Pancreas (tissue), 10 donors: ENCODE measurements around the gene UPK2. TPM values are rescaled to one million over a fixed set of nuclear protein-coding genes. Genes with fewer than 3 reads are reported as not detected.
A peak's percentile ranks its signal among the peaks of the same experiment; 100 is the strongest.

Source experiments
- ATAC-seq, 4 donors: fragments of 200-7000 bp; cut with Tn5 transposase; one replicate each; pipeline versions ENCODE4 v1.8.0 to v1.9.1; 2020; ENCODE audit warnings: mild to moderate bottlenecking in 4 of 4, moderate library complexity in 4 of 4
- DNase-seq, 6 donors: peaks; one replicate each; pipeline ENCODE4 v3.0.0-alpha.2; 2020
- FAIRE-seq: peaks from 2 replicates; lab custom pipeline; 2012; peaks lifted over from hg19 to GRCh38; lab: Jason Lieb, UNC
- H3K27ac ChIP-seq, 4 donors: fragments of 200-600 bp; sonication (generic); 1 replicate in 3 of 4; 2 replicates in 1 of 4; pipeline versions ENCODE4 v1.5.0 to v1.8.0; 2020
- H3K27me3 ChIP-seq, 4 donors: fragments of 200-600 bp; one replicate each; pipeline ENCODE4 v1.8.0; 2021
- H3K36me3 ChIP-seq, 3 donors: fragments of 200-600 bp; sonication (generic) in 1 of 3; one replicate each; pipeline versions ENCODE4 v1.5.0 to v1.8.0; 2020 to 2021
- H3K4me1 ChIP-seq, 3 donors: fragments of 200-600 bp; one replicate each; pipeline ENCODE4 v1.8.0; 2021
- H3K4me3 ChIP-seq, 4 donors: fragments of 200-600 bp; sonication (generic) in 2 of 4; one replicate each; pipeline versions ENCODE4 v1.5.0 to v1.8.0; 2020 to 2021
- H3K9me3 ChIP-seq, 4 donors: fragments of 200-600 bp; one replicate each; pipeline ENCODE4 v1.8.0; 2021
- CTCF ChIP-seq, 4 donors: fragments of 200-600 bp; sonication (generic) in 3 of 4; IDR thresholded peaks; one replicate each; pipeline versions ENCODE4 v1.5.0 to v1.8.0; 2021; ENCODE audit warnings: antibody characterized with exemption in 4 of 4
- WGBS, 2 donors: extraction: QIAGEN DNeasy Blood & Tissue Kit; methylation state at CpG; one replicate each; pipeline ENCODE4 v1.1.7; 2013; 5-methylcytosine and 5-hydroxymethylcytosine counted together
- intact Hi-C, 3 donors: fragments of 100-400 bp; cut with DNase I; formaldehyde crosslinking; loops; one replicate each; pipeline versions ENCODE4 v1.11.1 to v1.14.2; 2022
- microRNA-seq, 2 donors: library from miRNA; unstranded; fragments of <30 nt; microRNA quantifications; one replicate each; pipeline versions ENCODE4 to v1.1.0, GENCODE V29; 2019 to 2020
- polyA plus RNA-seq, 2 donors: library from polyadenylated mRNA; stranded (reverse); fragments of 200-250 nt; gene quantifications; one replicate each; pipeline ENCODE4 v1.2.3, GENCODE V29; 2013
- total RNA-seq, 6 donors: library from RNA; stranded (reverse); fragmentation: NEBNext Ultra II Directional in 4 of 6; extraction: Animal tissue kit (Norgen Biotek cat#: 25700) in 4 of 6; gene quantifications; one replicate each; pipeline versions ENCODE4 v1.2.1 to v1.2.4, GENCODE V29; 2021 to 2023
- donor health status: healthy with polysubstance abuse.
- donor health status: DM: no; HTN: no; CAD: no; lungs with moderate emphysema.
- donor health status: DM: no; HTN: no; CAD: no.
- donor health status: control.
- donor health status: control.
- donor health status: Bipolar disorder and iron deficiency.
- donor health status: DM: yes; HTN: yes; CAD: no.
- donor health status: DM: no; HTN: no; CAD: no.
- donor health status: DM: no; HTN: no; CAD: no.
- donor health status: DM: yes; HTN: yes; CAD: no.

Gene UPK2
- total and polyA plus RNA-seq, 8 donors: 0.09 to 0.19 (median 0.16) TPM; not detected in 5

GRCh38 chr11:119000906-119001305 is 44.8 kb downstream of the UPK2 start:
- peaks cover 0 to 13% (median 8%) of the 10 kb centered on the region in 3 donors for H3K36me3 ChIP-seq
- DNase-seq (no peak), ATAC-seq (no peak), FAIRE-seq (no peak)
- no peak overlapping the region for H3K4me3 ChIP-seq
- no peaks in the 10 kb centered on the region for H3K9me3 ChIP-seq
- TF ChIP-seq CTCF (IDR thresholded peaks at IDR 0.05): no peak
- H3K4me1 ChIP-seq: peaks cover 0 to 14% (median 0%) of the 10 kb centered on the region in 3 donors
- no peak overlapping the region for H3K27ac ChIP-seq
- WGBS, 2 donors: 61 to 72% methylated on average over 1 of the region's 1 CpG
- H3K27me3 ChIP-seq: no peaks in the 10 kb centered on the region
- intact Hi-C loops: no loop called here

GRCh38 chr11:119006656-119007055 is 50.6 kb downstream of the UPK2 start:
- H3K4me3 ChIP-seq: no peak overlapping the region
- FAIRE-seq: no peak
- H3K27ac ChIP-seq: no peak overlapping the region
- peak in 1 of 6 donors; percentile 0 for DNase-seq
- H3K36me3 ChIP-seq: peaks cover 0 to 29% (median 4%) of the 10 kb centered on the region in 3 donors
- WGBS, 2 donors: 91 to 92% methylated on average over 4 of the region's 4 CpGs
- no peaks in the 10 kb centered on the region for H3K27me3 ChIP-seq
- H3K9me3 ChIP-seq: no peaks in the 10 kb centered on the region
- TF ChIP-seq CTCF (IDR thresholded peaks at IDR 0.05): no peak
- ATAC-seq: no peak
- no peaks in the 10 kb centered on the region for H3K4me1 ChIP-seq
- intact Hi-C loops: no loop called here

Small RNAs within 50 kb of the gene (microRNA-seq; reads per million reads assigned to microRNA genes)
- 0 to 0.88 reads per million in 2 donors for gene MIR4492

Other genes starting within 250 kb of the UPK2 start
- gene DDX6, start 165.1 kb upstream of the UPK2 start, total RNA-seq: 10 to 100 TPM; 38.3 to 74.2 (median 54.9) TPM
- 10 to 100 TPM; 16.1 to 20.8 TPM for gene DDX6, start 165.1 kb upstream of the UPK2 start, polyA plus RNA-seq
- under 1 TPM; 0.06 to 0.20 (median 0.12) TPM for gene CXCR5, start 72.4 kb upstream of the UPK2 start, total RNA-seq
- under 1 TPM; 0.11 to 0.19 TPM for gene CXCR5, start 72.4 kb upstream of the UPK2 start, polyA plus RNA-seq
- 10 to 100 TPM; 15.2 to 40.8 (median 23.3) TPM for gene BCL9L, start 30.4 kb upstream of the UPK2 start, total RNA-seq
- gene BCL9L, start 30.4 kb upstream of the UPK2 start, polyA plus RNA-seq: 10 to 100 TPM in 1 of 2 donors, 1 to 10 TPM in 1; 6.5 to 31.4 TPM
- not detected for gene FOXR1, start 15.5 kb downstream of the UPK2 start, total RNA-seq
- gene FOXR1, start 15.5 kb downstream of the UPK2 start, polyA plus RNA-seq: not detected
- gene CENATAC, start 41.8 kb downstream of the UPK2 start, total RNA-seq: 10 to 100 TPM in 4 of 6 donors, 1 to 10 TPM in 2; 9.1 to 21.3 (median 14.0) TPM
- 10 to 100 TPM; 61.1 to 86.2 TPM for gene CENATAC, start 41.8 kb downstream of the UPK2 start, polyA plus RNA-seq
- gene RPS25, start 62.0 kb downstream of the UPK2 start, total RNA-seq: 100 to 1,000 TPM; 536 to 863 (median 675) TPM
- 1,000 to 10,000 TPM; 1,298 to 1,472 TPM for gene RPS25, start 62.0 kb downstream of the UPK2 start, polyA plus RNA-seq
- 10 to 100 TPM; 13.7 to 36.5 (median 27.2) TPM for gene TRAPPC4, start 62.5 kb downstream of the UPK2 start, total RNA-seq
- 10 to 100 TPM; 21.6 to 55.7 TPM for gene TRAPPC4, start 62.5 kb downstream of the UPK2 start, polyA plus RNA-seq
- 10 to 100 TPM; 27.1 to 41.6 (median 32.6) TPM for gene SLC37A4, start 74.6 kb downstream of the UPK2 start, total RNA-seq
- gene SLC37A4, start 74.6 kb downstream of the UPK2 start, polyA plus RNA-seq: 100 to 1,000 TPM in 1 of 2 donors, 10 to 100 TPM in 1; 67.0 to 163 TPM
- 100 to 1,000 TPM; 105 to 210 (median 169) TPM for gene HYOU1, start 100.9 kb downstream of the UPK2 start, total RNA-seq
- 10 to 100 TPM; 79.2 to 79.8 TPM for gene HYOU1, start 100.9 kb downstream of the UPK2 start, polyA plus RNA-seq
- 10 to 100 TPM; 14.2 to 21.2 (median 16.0) TPM for gene VPS11, start 111.5 kb downstream of the UPK2 start, total RNA-seq
- gene VPS11, start 111.5 kb downstream of the UPK2 start, polyA plus RNA-seq: 10 to 100 TPM; 34.2 to 47.4 TPM
- 10 to 100 TPM in 1 of 6 donors, 1 to 10 TPM in 5; 4.8 to 15.1 (median 8.6) TPM for gene HMBS, start 128.6 kb downstream of the UPK2 start, total RNA-seq
- gene HMBS, start 128.6 kb downstream of the UPK2 start, polyA plus RNA-seq: 10 to 100 TPM; 18.9 TPM
- gene DPAGT1, start 145.6 kb downstream of the UPK2 start, total RNA-seq: 10 to 100 TPM; 21.3 to 46.2 (median 26.1) TPM
- 10 to 100 TPM; 30.6 to 31.9 TPM for gene DPAGT1, start 145.6 kb downstream of the UPK2 start, polyA plus RNA-seq
- gene C2CD2L, start 151.0 kb downstream of the UPK2 start, total RNA-seq: 1 to 10 TPM; 4.9 to 9.1 (median 6.7) TPM
- 10 to 100 TPM; 11.9 to 12.3 TPM for gene C2CD2L, start 151.0 kb downstream of the UPK2 start, polyA plus RNA-seq
- gene HINFP, start 165.3 kb downstream of the UPK2 start, total RNA-seq: 10 to 100 TPM in 3 of 6 donors, 1 to 10 TPM in 3; 8.6 to 19.3 (median 11.3) TPM
- 10 to 100 TPM; 16.7 to 21.3 TPM for gene HINFP, start 165.3 kb downstream of the UPK2 start, polyA plus RNA-seq
- not detected for gene ABCG4, start 192.8 kb downstream of the UPK2 start, total RNA-seq
- under 1 TPM; 0.11 to 0.21 TPM for gene ABCG4, start 192.8 kb downstream of the UPK2 start, polyA plus RNA-seq
- gene NLRX1, start 212.4 kb downstream of the UPK2 start, total RNA-seq: 10 to 100 TPM in 1 of 6 donors, 1 to 10 TPM in 5; 6.9 to 12.6 (median 7.5) TPM
- 1 to 10 TPM; 6.5 to 7.9 TPM for gene NLRX1, start 212.4 kb downstream of the UPK2 start, polyA plus RNA-seq
- 1 to 10 TPM in 2 of 6 donors, under 1 TPM in 3, not detected in 1; 0.38 to 1.6 (median 0.84) TPM for gene NHERF4, start 229.2 kb downstream of the UPK2 start, total RNA-seq
- 1 to 10 TPM; 2.5 to 4.7 TPM for gene NHERF4, start 229.2 kb downstream of the UPK2 start, polyA plus RNA-seq